ENCODE measurements around the gene AKNA.

Gene AKNA

DNA sequence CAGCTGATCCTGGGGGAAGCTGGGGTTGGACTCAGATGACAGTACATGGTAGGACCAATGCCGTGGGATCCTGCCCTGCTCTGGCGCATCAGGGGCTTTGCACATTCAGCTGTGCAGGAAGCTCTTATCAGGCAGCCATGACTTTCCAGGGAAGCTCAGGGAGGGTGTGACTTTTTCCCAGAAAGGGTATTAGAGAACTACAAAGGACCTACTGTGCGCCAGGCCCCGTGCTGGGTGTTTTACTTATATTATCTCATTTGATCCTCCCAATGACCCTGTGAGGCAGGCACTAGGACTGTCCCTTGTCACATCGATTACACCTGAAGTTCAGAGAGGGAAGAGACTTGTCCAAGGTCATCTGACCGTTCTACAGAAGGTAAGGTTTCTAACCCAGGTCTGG is 23.7 kb upstream of the AKNA start:
- no peak overlapping the region for H3K4me2 ChIP-seq (ENCODE audit: low read length)
- no peaks in the 10 kb centered on the region for H3K9me3 ChIP-seq (ENCODE audit: low read length)
- no peaks in the 10 kb centered on the region; the same call in 1 of the 2 replicates for H3K27me3 ChIP-seq (ENCODE audit: insufficient read depth, low read length)
- H3F3A ChIP-seq (ENCODE audit: insufficient read depth, low read length), result no peaks in the 10 kb centered on the region
- H3K9ac ChIP-seq (ENCODE audit: low read length), result no peak overlapping the region
- H3K4me3 ChIP-seq (ENCODE audit: low read depth, low read length, poor library complexity, severe bottlenecking), result no peak overlapping the region
- H3K36me3 ChIP-seq (ENCODE audit: insufficient read depth, low read length), result no peaks in the 10 kb centered on the region
- TF ChIP-seq EZH2 (IDR thresholded peaks at IDR 0.05; ENCODE audit: borderline replicate concordance, low read length) (no peak), CTCF (IDR thresholded peaks at IDR 0.05; ENCODE audit: low read length) (no peak)
- no peaks in the 10 kb centered on the region for H3K79me2 ChIP-seq (ENCODE audit: insufficient read depth, low read length)
- no peak overlapping the region for H2AFZ ChIP-seq (ENCODE audit: low read length)
- H3K27ac ChIP-seq (ENCODE audit: low read depth, low read length, poor library complexity, severe bottlenecking), result no peak overlapping the region
- no peaks in the 10 kb centered on the region for H3K4me1 ChIP-seq (ENCODE audit: insufficient read depth, low read length, severe bottlenecking)
- H3K9me2 ChIP-seq (ENCODE audit: low read depth, low read length), result no peaks in the 10 kb centered on the region
- no peaks in the 10 kb centered on the region for H4K20me1 ChIP-seq (ENCODE audit: insufficient read depth, low read length)

DNA sequence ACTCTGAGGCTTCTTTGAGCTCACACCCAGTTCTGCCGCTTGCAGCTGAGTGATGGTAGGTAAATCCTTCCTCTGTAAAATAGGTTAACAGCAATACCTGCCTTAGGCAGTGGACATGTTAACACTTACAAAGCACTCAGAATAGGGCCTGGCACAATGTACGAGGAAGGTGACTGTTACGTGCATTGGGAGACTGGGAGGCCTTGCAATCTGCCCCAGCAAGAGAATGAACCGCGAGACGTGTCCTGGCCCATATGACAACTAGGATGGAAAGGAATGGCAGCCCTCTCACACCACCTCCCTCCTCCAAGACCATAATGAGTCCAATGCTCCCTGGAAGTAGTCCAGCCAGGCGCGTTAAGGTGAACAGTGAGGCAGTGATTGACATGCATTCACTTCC is 23.1 kb upstream of the AKNA start:
- H3K4me1 ChIP-seq (ENCODE audit: insufficient read depth, low read length, severe bottlenecking), result no peaks in the 10 kb centered on the region
- TF ChIP-seq CTCF (IDR thresholded peaks at IDR 0.05; ENCODE audit: low read length) (no peak), EZH2 (IDR thresholded peaks at IDR 0.05; ENCODE audit: borderline replicate concordance, low read length) (no peak)
- no peaks in the 10 kb centered on the region for H3K9me3 ChIP-seq (ENCODE audit: low read length)
- H3K4me2 ChIP-seq (ENCODE audit: low read length), result no peak overlapping the region
- no peak overlapping the region for H2AFZ ChIP-seq (ENCODE audit: low read length)
- H3K36me3 ChIP-seq (ENCODE audit: insufficient read depth, low read length), result no peaks in the 10 kb centered on the region
- no peaks in the 10 kb centered on the region for H4K20me1 ChIP-seq (ENCODE audit: insufficient read depth, low read length)
- peaks cover 3% of the 10 kb centered on the region; the same call in 1 of the 2 replicates for H3K27me3 ChIP-seq (ENCODE audit: insufficient read depth, low read length)
- H3K9ac ChIP-seq (ENCODE audit: low read length), result no peak overlapping the region
- H3K4me3 ChIP-seq (ENCODE audit: low read depth, low read length, poor library complexity, severe bottlenecking), result no peak overlapping the region
- H3F3A ChIP-seq (ENCODE audit: insufficient read depth, low read length), result no peaks in the 10 kb centered on the region
- no peaks in the 10 kb centered on the region for H3K79me2 ChIP-seq (ENCODE audit: insufficient read depth, low read length)
- no peak overlapping the region for H3K27ac ChIP-seq (ENCODE audit: low read depth, low read length, poor library complexity, severe bottlenecking)
- H3K9me2 ChIP-seq (ENCODE audit: low read depth, low read length), result no peaks in the 10 kb centered on the region

GRCh38 chr9:114409842-114410241 is 22.1 kb upstream of the AKNA start:
- Histone ChIP-seq H2AFZ (ENCODE audit: low read length) (no peak overlapping the region), H3K27ac (ENCODE audit: low read depth, low read length, poor library complexity, severe bottlenecking) (no peak overlapping the region)

More at GRCh38 chr9:114409842-114410241, 22.1 kb upstream of the AKNA start:
- no peak overlapping the region for H3K9ac ChIP-seq (ENCODE audit: low read length)
- H3K9me2 ChIP-seq (ENCODE audit: low read depth, low read length), result no peaks in the 10 kb centered on the region
- peaks cover 3% of the 10 kb centered on the region; the same call in 1 of the 2 replicates for H3K27me3 ChIP-seq (ENCODE audit: insufficient read depth, low read length)
- H3K79me2 ChIP-seq (ENCODE audit: insufficient read depth, low read length), result no peaks in the 10 kb centered on the region
- no peaks in the 10 kb centered on the region for H3K36me3 ChIP-seq (ENCODE audit: insufficient read depth, low read length)
- no peak overlapping the region for H3K4me3 ChIP-seq (ENCODE audit: low read depth, low read length, poor library complexity, severe bottlenecking)
- no peaks in the 10 kb centered on the region for H3K9me3 ChIP-seq (ENCODE audit: low read length)
- no peaks in the 10 kb centered on the region for H3F3A ChIP-seq (ENCODE audit: insufficient read depth, low read length)
- H4K20me1 ChIP-seq (ENCODE audit: insufficient read depth, low read length), result no peaks in the 10 kb centered on the region
- no peak overlapping the region for H3K4me2 ChIP-seq (ENCODE audit: low read length)
- no peak for TF ChIP-seq EZH2 (IDR thresholded peaks at IDR 0.05; ENCODE audit: borderline replicate concordance, low read length)
- no peak for TF ChIP-seq CTCF (IDR thresholded peaks at IDR 0.05; ENCODE audit: low read length)
- H3K4me1 ChIP-seq (ENCODE audit: insufficient read depth, low read length, severe bottlenecking), result no peaks in the 10 kb centered on the region

All from OCI-LY1 (cell line).